ENCODE results near the gene NOTCH1.

The NOTCH1 gene

DNA sequence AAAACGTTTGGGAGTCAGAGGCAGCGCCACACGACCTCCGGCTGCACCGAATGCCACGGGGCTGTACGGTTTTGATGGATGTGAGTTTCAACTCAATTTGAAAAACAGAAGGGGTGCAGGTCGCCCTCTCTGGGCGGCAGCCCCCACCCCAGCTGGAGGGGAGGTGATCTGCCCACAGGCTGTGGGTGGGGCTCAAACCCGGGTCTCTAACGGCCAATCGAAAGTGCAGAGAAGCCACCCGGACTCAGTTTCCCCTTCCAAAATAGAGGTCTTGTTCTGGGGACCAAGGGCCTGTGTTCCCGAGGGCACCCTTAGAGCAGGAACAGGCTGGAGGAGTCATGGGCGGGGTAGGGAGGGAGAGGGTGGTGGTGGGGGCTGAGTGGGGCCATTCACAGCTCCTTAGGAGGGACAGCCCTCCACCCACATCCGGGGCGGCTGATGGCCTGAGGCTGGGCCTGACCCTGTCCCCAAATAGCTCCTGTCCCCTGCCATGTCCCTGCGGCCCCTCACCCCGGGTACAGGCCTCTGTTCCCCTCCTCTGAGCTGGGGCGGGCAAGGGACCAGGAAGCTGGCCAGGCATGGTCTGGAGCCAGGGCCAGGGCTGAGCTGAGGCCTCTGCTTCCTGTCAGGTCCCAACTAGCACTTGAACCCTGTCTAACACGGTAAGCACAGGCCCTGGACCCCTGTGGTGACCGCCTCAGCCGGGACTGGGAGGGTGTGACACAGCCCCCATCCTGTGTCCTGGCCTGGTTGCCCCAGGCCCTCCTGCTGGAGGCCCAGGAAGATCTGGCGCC lies 22.6 kb upstream of the NOTCH1 start:
- Histone ChIP-seq H3K4me1 (ENCODE audit: low read length) (peaks cover 19% of the 10 kb centered on the region), H2AFZ (ENCODE audit: low read length) (no peak overlapping the region)

DNA sequence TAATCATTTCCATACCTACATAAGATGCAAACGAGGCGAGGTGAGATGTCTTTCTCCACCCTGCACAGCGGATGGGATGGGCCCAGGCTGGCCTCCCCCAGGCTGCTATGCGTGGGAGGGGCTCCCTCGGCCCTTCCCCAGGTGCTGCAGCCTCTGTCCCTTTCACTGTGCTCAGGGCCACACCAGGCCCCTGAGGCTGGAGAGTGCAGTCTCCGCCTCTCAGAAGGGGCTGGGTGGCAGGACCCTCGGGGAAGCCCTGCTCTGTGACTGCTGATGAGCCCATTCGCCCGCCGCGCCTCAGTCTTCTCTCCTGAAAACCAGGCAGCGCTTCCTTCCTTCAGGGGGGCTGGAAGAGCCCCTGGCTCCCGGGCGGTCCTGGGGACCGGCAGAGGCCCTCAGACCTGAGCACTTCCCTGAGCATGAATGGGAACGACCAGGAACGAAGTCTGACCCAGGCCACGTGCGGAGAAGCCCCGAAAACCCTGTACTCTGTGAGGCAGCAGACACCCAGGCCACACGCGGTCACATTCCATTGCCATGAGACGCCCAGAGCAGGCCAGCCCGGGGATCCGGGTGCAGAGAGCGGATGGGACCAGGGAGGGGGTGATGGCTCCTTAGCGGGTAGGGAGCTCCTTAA lies 21.9 kb upstream of the NOTCH1 start:
- Histone ChIP-seq H3K9me3 (replicated peaks; ENCODE audit: insufficient read depth, low read length) (no peaks in the 10 kb centered on the region), H3K36me3 (replicated peaks; ENCODE audit: insufficient read depth, low read length) (no peaks in the 10 kb centered on the region), H3F3A (ENCODE audit: insufficient read depth, low read length) (no peaks in the 10 kb centered on the region), H3K9ac (ENCODE audit: low read length) (no peak overlapping the region), H2AFZ (ENCODE audit: low read length) (no peak overlapping the region), H4K20me1 (ENCODE audit: insufficient read depth, low read length) (no peaks in the 10 kb centered on the region), H3K27me3 (replicated peaks; ENCODE audit: insufficient read depth, low read length) (no peaks in the 10 kb centered on the region), H3K4me2 (ENCODE audit: low read depth, low read length) (no peak overlapping the region), H3K9me2 (replicated peaks; ENCODE audit: insufficient read depth, low read length) (no peaks in the 10 kb centered on the region), H3K27ac (ENCODE audit: low read length) (no peak overlapping the region), H3K79me2 (ENCODE audit: low read length) (no peaks in the 10 kb centered on the region), H3K4me3 (ENCODE audit: low read length) (no peak overlapping the region), H3K4me1 (ENCODE audit: low read length) (peaks cover 16% of the 10 kb centered on the region)
- no peak for DNase-seq
- no peak for TF ChIP-seq EZH2 (optimal IDR thresholded peaks at IDR 0.05; ENCODE audit: low read depth, low read length)
- no peak for TF ChIP-seq EZH2phosphoT487 (IDR thresholded peaks at IDR 0.05; ENCODE audit: low read length)
- TF ChIP-seq, protein P1, sequence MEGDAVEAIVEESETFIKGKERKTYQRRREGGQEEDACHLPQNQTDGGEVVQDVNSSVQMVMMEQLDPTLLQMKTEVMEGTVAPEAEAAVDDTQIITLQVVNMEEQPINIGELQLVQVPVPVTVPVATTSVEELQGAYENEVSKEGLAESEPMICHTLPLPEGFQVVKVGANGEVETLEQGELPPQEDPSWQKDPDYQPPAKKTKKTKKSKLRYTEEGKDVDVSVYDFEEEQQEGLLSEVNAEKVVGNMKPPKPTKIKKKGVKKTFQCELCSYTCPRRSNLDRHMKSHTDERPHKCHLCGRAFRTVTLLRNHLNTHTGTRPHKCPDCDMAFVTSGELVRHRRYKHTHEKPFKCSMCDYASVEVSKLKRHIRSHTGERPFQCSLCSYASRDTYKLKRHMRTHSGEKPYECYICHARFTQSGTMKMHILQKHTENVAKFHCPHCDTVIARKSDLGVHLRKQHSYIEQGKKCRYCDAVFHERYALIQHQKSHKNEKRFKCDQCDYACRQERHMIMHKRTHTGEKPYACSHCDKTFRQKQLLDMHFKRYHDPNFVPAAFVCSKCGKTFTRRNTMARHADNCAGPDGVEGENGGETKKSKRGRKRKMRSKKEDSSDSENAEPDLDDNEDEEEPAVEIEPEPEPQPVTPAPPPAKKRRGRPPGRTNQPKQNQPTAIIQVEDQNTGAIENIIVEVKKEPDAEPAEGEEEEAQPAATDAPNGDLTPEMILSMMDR (IDR thresholded peaks at IDR 0.05; ENCODE audit: low read length) = no peak

More for the DNA sequence above, 22.6 kb upstream of the NOTCH1 start:
- H3K9ac ChIP-seq (ENCODE audit: low read length) = no peak overlapping the region
- H3F3A ChIP-seq (ENCODE audit: insufficient read depth, low read length) = no peaks in the 10 kb centered on the region
- DNase-seq = no peak
- no peak for TF ChIP-seq EZH2phosphoT487 (IDR thresholded peaks at IDR 0.05; ENCODE audit: low read length)
- no peak for TF ChIP-seq EZH2 (optimal IDR thresholded peaks at IDR 0.05; ENCODE audit: low read depth, low read length)
- TF ChIP-seq, protein P1 (IDR thresholded peaks at IDR 0.05; ENCODE audit: low read length) = no peak
- no peaks in the 10 kb centered on the region for H3K9me2 ChIP-seq (replicated peaks; ENCODE audit: insufficient read depth, low read length)
- H3K4me2 ChIP-seq (ENCODE audit: low read depth, low read length) = no peak overlapping the region
- H3K9me3 ChIP-seq (replicated peaks; ENCODE audit: insufficient read depth, low read length) = no peaks in the 10 kb centered on the region
- H3K4me3 ChIP-seq (ENCODE audit: low read length) = no peak overlapping the region
- H3K79me2 ChIP-seq (ENCODE audit: low read length) = no peaks in the 10 kb centered on the region
- H3K27me3 ChIP-seq (replicated peaks; ENCODE audit: insufficient read depth, low read length) = no peaks in the 10 kb centered on the region
- H3K27ac ChIP-seq (ENCODE audit: low read length) = no peak overlapping the region
- H3K36me3 ChIP-seq (replicated peaks; ENCODE audit: insufficient read depth, low read length) = no peaks in the 10 kb centered on the region
- H4K20me1 ChIP-seq (ENCODE audit: insufficient read depth, low read length) = no peaks in the 10 kb centered on the region

DNA sequence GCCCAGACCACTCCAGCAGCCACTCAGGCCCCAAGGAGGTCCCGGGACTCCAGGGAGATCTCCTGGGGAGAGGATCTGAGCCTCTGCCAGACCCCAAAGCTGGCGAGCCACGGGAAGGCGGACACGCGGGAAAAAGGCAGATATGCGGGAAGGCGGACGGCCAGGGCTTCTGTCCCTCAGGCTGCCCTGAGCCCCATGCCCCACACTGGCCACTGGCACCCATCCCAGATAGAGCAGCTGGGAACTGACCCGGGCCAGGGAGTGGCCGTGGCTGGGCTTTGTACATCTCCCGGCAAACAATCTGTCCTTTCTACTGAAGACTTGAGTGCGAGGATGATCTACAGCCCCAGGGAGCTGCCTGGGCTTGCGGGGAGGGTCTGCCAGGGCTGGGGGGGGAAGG lies 21.1 kb upstream of the NOTCH1 start:
- Histone ChIP-seq H3K27me3 (replicated peaks; ENCODE audit: insufficient read depth, low read length) (no peaks in the 10 kb centered on the region), H3K36me3 (replicated peaks; ENCODE audit: insufficient read depth, low read length) (no peaks in the 10 kb centered on the region), H3K4me1 (ENCODE audit: low read length) (peaks cover 16% of the 10 kb centered on the region), H3K9me3 (replicated peaks; ENCODE audit: insufficient read depth, low read length) (no peaks in the 10 kb centered on the region), H3K4me3 (ENCODE audit: low read length) (no peak overlapping the region), H3K27ac (ENCODE audit: low read length) (no peak overlapping the region), H3K9me2 (replicated peaks; ENCODE audit: insufficient read depth, low read length) (no peaks in the 10 kb centered on the region), H3K4me2 (ENCODE audit: low read depth, low read length) (no peak overlapping the region), H3F3A (ENCODE audit: insufficient read depth, low read length) (no peaks in the 10 kb centered on the region), H2AFZ (ENCODE audit: low read length) (no peak overlapping the region), H4K20me1 (ENCODE audit: insufficient read depth, low read length) (no peaks in the 10 kb centered on the region), H3K9ac (ENCODE audit: low read length) (no peak overlapping the region), H3K79me2 (ENCODE audit: low read length) (no peaks in the 10 kb centered on the region)
- TF ChIP-seq EZH2 (optimal IDR thresholded peaks at IDR 0.05; ENCODE audit: low read depth, low read length) (no peak), EZH2phosphoT487 (IDR thresholded peaks at IDR 0.05; ENCODE audit: low read length) (no peak)
- TF ChIP-seq, protein P1 (IDR thresholded peaks at IDR 0.05; ENCODE audit: low read length) = no peak
- no peak for DNase-seq
